Stimulated activated CD8-positive, alpha-beta memory T cell treated with anti-CD3 and anti-CD28 coated beads, Interleukin-2, amount 100 ng/mL, for 1 hour (primary cell): ENCODE results near the gene IGFBP6.
"Not testable (repeated sequence)": the region's sequence is repeated elsewhere in the genome, so short reads cannot be mapped to it uniquely, and the experiment has no call there.

ENCODE experiments used
- DNase-seq, 2 donors: peaks; one replicate each; pipeline ENCODE4 v3.0.0-alpha.2; 2020; ENCODE audit warnings: low read depth in 2 of 2

Gene IGFBP6

GRCh38 chr12:53096759-53097158, 708 bp upstream of the IGFBP6 start:
- DNase-seq, result no peak

- no peak for DNase-seq
These were observed 282 bp upstream of the IGFBP6 start for GRCh38 chr12:53097207-53097563.

- no peak for DNase-seq
These were observed 1.0 kb downstream of the IGFBP6 start for GRCh38 chr12:53098354-53098981.

- peak; percentile 82 to 83 for DNase-seq
These were observed 1.8 kb downstream of the IGFBP6 start for GRCh38 chr12:53099071-53099882.

GRCh38 chr12:53100466-53101151, 3.1 kb downstream of the IGFBP6 start:
- DNase-seq, result no peak

- no peak for DNase-seq
These were observed 3.8 kb downstream of the IGFBP6 start for GRCh38 chr12:53101266-53101665.

- no peak for DNase-seq
These were observed 4.7 kb downstream of the IGFBP6 start for GRCh38 chr12:53101931-53102781.

GRCh38 chr12:53102883-53103807, 5.7 kb downstream of the IGFBP6 start, which contains the start of gene SOAT2:
SOAT2 (plus strand) TSS chr12:53103486; CDS start chr12:53103578, 92 bp downstream.
- DNase-seq, result peak in 1 of 2 donors; percentile 21

GRCh38 chr12:53103860-53104305, 6.4 kb downstream of the IGFBP6 start:
- DNase-seq, result no peak

GRCh38 chr12:53105256-53105655, 7.8 kb downstream of the IGFBP6 start:
- DNase-seq, result no peak

GRCh38 chr12:53105712-53106439, 8.4 kb downstream of the IGFBP6 start:
- DNase-seq, result no peak

GRCh38 chr12:53107122-53107521, 9.7 kb downstream of the IGFBP6 start:
- DNase-seq, result no peak

GRCh38 chr12:53112431-53112830, 15.0 kb downstream of the IGFBP6 start:
- DNase-seq, result not testable (repeated sequence)

- no peak for DNase-seq
These were observed 15.8 kb downstream of the IGFBP6 start for GRCh38 chr12:53113136-53113705.

GRCh38 chr12:53113951-53114350, 16.5 kb downstream of the IGFBP6 start:
- DNase-seq, result no peak

GRCh38 chr12:53115112-53115890, 17.8 kb downstream of the IGFBP6 start:
- DNase-seq, result no peak

GRCh38 chr12:53115891-53116648, 18.6 kb downstream of the IGFBP6 start:
- no peak for DNase-seq

- no peak for DNase-seq
These were observed 21.4 kb downstream of the IGFBP6 start for GRCh38 chr12:53118751-53119300.
